Measurements from ENCODE around the gene MOK. TPM values are rescaled to one million over a fixed set of nuclear protein-coding genes. Genes with fewer than 3 reads are reported as not detected.

MOK gene
- total RNA-seq, 1 experiment from 2014 or later: 2.8 TPM

DNA sequence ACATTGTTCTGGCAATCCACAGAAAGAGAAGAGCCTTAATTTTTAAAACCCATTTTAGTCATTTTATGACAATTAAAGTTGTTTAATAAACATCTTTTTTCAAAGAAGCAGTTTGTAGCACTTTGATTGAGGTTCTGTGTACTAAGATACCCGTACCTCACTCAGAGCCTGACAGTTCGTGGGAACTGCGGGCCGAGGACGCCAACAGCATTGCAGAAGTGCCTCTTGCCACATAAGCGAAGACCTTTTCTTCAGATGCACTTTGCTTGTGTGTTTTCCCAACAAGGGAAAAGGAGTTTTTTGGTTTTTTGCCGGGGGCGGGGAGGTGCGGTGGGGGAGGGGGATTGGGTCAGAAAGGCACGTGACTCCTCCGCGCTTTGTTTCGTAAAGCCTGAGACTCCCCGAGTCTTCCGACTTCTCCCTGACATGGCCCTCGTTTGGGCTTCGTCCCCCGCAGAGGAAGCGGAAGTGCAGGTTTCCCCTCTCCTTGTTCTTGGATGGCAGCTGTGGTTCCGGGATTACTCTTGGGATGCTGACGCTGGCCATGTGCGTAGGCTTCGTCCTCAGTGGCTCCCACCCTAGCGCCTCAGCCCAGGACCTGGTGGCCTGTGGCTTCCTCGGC is 94.4 kb downstream of the MOK start:
- no peak overlapping the region for H2BK120ac ChIP-seq (ENCODE audit: low read depth, low read length, poor library complexity, severe bottlenecking)
- no peak overlapping the region for H3K56ac ChIP-seq (ENCODE audit: insufficient read length, low read depth, low read length)
- Mint-ChIP-seq H3K4me1 (peaks cover 11 to 29% of the 10 kb centered on the region in 2 experiments), H3K36me3 (ENCODE audit: insufficient read depth in 1 of 3, low read depth in 3 of 3) (peaks cover 4 to 23% (median 15%) of the 10 kb centered on the region in 3 experiments; a peak in 6 of 7 replicates), H3K4me3 (no peak overlapping the region), H3K27ac (peak overlapping the region in 2 of 3 experiments; percentile 77 to 85; a peak in 3 of 7 replicates), H3K9me3 (no peaks in the 10 kb centered on the region), H3K27me3 (ENCODE audit: low read depth) (no peaks in the 10 kb centered on the region)
- H3K14ac ChIP-seq (ENCODE audit: insufficient read depth, low read length): no peak overlapping the region
- H2AFZ ChIP-seq (ENCODE audit: low read length): no peak overlapping the region
- H3K4me1 ChIP-seq (ENCODE audit: insufficient read depth, low read length): no peaks in the 10 kb centered on the region
- no peak overlapping the region for H3K4me2 ChIP-seq (ENCODE audit: insufficient read depth, insufficient read length, low read length)
- H3K27me3 ChIP-seq (ENCODE audit: insufficient read depth, low read length): no peaks in the 10 kb centered on the region
- no peak overlapping the region for H4K5ac ChIP-seq (ENCODE audit: insufficient read length, low read depth, low read length)
- no peak overlapping the region for H2AK5ac ChIP-seq (ENCODE audit: insufficient read length, low read length)
- no peaks in the 10 kb centered on the region for H3K79me1 ChIP-seq (ENCODE audit: insufficient read depth, low read depth, low read length, poor library complexity, severe bottlenecking)
- H3K27ac ChIP-seq (ENCODE audit: insufficient read length, low read depth, low read length): no peak overlapping the region
- H3K79me2 ChIP-seq (ENCODE audit: insufficient read depth, low read length): no peaks in the 10 kb centered on the region
- DNase-seq: no peak
- H4K20me1 ChIP-seq (ENCODE audit: control insufficient read depth, insufficient read depth, insufficient read length): no peaks in the 10 kb centered on the region
- H2BK5ac ChIP-seq (ENCODE audit: insufficient read length, low read length): no peak overlapping the region
- no peak overlapping the region for H3K9ac ChIP-seq (ENCODE audit: extremely low read depth, insufficient read length, low read length)
- H2BK20ac ChIP-seq (ENCODE audit: low read depth, low read length, poor library complexity, severe bottlenecking): no peak overlapping the region
- H4K91ac ChIP-seq (ENCODE audit: insufficient read length, low read depth, low read length): no peak overlapping the region
- H2BK15ac ChIP-seq (ENCODE audit: low read depth, low read length): no peak overlapping the region
- no peaks in the 10 kb centered on the region for H3K23me2 ChIP-seq (ENCODE audit: insufficient read length, low read depth, low read length, poor library complexity, severe bottlenecking)
- H3K23ac ChIP-seq (ENCODE audit: insufficient read length, low read depth, low read length): no peak overlapping the region
- no peak overlapping the region for H3K18ac ChIP-seq (ENCODE audit: insufficient read length, low read depth, low read length)
- H2BK12ac ChIP-seq (ENCODE audit: insufficient read length, low read depth, low read length): no peak overlapping the region
- no peaks in the 10 kb centered on the region for H3K9me3 ChIP-seq (ENCODE audit: control insufficient read depth, low read depth, low read length)
- TF ChIP-seq, protein P1, sequence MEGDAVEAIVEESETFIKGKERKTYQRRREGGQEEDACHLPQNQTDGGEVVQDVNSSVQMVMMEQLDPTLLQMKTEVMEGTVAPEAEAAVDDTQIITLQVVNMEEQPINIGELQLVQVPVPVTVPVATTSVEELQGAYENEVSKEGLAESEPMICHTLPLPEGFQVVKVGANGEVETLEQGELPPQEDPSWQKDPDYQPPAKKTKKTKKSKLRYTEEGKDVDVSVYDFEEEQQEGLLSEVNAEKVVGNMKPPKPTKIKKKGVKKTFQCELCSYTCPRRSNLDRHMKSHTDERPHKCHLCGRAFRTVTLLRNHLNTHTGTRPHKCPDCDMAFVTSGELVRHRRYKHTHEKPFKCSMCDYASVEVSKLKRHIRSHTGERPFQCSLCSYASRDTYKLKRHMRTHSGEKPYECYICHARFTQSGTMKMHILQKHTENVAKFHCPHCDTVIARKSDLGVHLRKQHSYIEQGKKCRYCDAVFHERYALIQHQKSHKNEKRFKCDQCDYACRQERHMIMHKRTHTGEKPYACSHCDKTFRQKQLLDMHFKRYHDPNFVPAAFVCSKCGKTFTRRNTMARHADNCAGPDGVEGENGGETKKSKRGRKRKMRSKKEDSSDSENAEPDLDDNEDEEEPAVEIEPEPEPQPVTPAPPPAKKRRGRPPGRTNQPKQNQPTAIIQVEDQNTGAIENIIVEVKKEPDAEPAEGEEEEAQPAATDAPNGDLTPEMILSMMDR (conservative IDR thresholded peaks at IDR 0.05): no peak
- WGBS (ENCODE audit: extremely low coverage, insufficient read length, low lambda C conversion rate): no CpG with 5 or more reads among the region's 25 CpGs
- H4K8ac ChIP-seq (replicated peaks; ENCODE audit: insufficient read length, low read depth, low read length): no peak overlapping the region
- H3T11ph ChIP-seq (ENCODE audit: low read length): no peak overlapping the region
- H3K4ac ChIP-seq (ENCODE audit: low read depth, low read length): no peak overlapping the region

Measured in H9 (cell line).